ENCODE data around the gene HCFC1R1.

DNA sequence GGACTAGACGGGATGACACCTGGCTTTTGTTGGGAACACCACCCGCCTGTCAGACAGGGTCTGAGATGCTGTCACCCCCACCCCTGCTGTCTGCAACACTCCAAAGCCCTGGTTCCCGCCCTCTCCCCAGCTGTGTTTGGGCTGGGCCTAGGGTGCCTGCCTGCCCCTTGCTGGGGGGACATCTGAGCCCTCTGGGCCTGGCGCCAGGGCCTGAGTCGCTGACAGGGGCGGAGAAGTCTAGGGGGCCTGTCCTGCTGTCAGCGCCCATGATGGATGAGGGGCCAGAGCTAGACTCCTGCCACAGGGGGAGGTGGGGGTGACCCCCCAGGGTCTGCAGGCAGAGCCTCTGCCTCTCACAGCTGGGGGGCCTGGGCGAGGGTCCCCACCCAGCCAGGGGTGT lies 35.9 kb downstream of the HCFC1R1 start:
- TF ChIP-seq, protein P1, sequence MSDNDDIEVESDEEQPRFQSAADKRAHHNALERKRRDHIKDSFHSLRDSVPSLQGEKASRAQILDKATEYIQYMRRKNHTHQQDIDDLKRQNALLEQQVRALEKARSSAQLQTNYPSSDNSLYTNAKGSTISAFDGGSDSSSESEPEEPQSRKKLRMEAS (IDR thresholded peaks at IDR 0.05; ENCODE audit: low read depth) = no peak
- TF ChIP-seq GATA2 (CRISPR knock-in tag; IDR thresholded peaks at IDR 0.05) (no peak), NRF1 (IDR thresholded peaks at IDR 0.05; ENCODE audit: low read depth, low read length) (no peak), SIN3A (IDR thresholded peaks at IDR 0.05; ENCODE audit: borderline replicate concordance, low read depth, low read length) (no peak), RCOR1 (IDR thresholded peaks at IDR 0.05; ENCODE audit: low read length) (no peak), POLR2AphosphoS5 (IDR thresholded peaks at IDR 0.05; ENCODE audit: low read depth, low read length) (no peak), RFX5 (IDR thresholded peaks at IDR 0.05; ENCODE audit: low read length) (no peak), YY1 (IDR thresholded peaks at IDR 0.05; ENCODE audit: low read depth) (no peak), EZH2phosphoT487 (IDR thresholded peaks at IDR 0.05; ENCODE audit: borderline replicate concordance, low read depth) (no peak), TEAD4 (IDR thresholded peaks at IDR 0.05; ENCODE audit: borderline replicate concordance, insufficient read depth) (no peak), EP300 (IDR thresholded peaks at IDR 0.05; ENCODE audit: borderline replicate concordance in 1 of 2, low read depth in 1 of 2, low read length in 1 of 2) (no peak)
- TF ChIP-seq, protein P2, sequence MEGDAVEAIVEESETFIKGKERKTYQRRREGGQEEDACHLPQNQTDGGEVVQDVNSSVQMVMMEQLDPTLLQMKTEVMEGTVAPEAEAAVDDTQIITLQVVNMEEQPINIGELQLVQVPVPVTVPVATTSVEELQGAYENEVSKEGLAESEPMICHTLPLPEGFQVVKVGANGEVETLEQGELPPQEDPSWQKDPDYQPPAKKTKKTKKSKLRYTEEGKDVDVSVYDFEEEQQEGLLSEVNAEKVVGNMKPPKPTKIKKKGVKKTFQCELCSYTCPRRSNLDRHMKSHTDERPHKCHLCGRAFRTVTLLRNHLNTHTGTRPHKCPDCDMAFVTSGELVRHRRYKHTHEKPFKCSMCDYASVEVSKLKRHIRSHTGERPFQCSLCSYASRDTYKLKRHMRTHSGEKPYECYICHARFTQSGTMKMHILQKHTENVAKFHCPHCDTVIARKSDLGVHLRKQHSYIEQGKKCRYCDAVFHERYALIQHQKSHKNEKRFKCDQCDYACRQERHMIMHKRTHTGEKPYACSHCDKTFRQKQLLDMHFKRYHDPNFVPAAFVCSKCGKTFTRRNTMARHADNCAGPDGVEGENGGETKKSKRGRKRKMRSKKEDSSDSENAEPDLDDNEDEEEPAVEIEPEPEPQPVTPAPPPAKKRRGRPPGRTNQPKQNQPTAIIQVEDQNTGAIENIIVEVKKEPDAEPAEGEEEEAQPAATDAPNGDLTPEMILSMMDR (IDR thresholded peaks at IDR 0.05) = no peak
- TF ChIP-seq, protein P3, sequence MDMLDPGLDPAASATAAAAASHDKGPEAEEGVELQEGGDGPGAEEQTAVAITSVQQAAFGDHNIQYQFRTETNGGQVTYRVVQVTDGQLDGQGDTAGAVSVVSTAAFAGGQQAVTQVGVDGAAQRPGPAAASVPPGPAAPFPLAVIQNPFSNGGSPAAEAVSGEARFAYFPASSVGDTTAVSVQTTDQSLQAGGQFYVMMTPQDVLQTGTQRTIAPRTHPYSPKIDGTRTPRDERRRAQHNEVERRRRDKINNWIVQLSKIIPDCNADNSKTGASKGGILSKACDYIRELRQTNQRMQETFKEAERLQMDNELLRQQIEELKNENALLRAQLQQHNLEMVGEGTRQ (IDR thresholded peaks at IDR 0.05; ENCODE audit: borderline replicate concordance, low read depth, low read length) = no peak
